Esophagus squamous epithelium (tissue), 4 donors: Measurements from ENCODE around the gene BCL7B.
"Not testable (repeated sequence)": the region's sequence is repeated elsewhere in the genome, so short reads cannot be mapped to it uniquely, and the experiment has no call there.

Source experiments
- CTCF ChIP-seq, 6 experiments: fragments of 450-650 bp in 4 of 6; fragments of 200-600 bp in 2 of 6; sonication (generic) in 2 of 6; IDR thresholded peaks; one replicate each; pipeline ENCODE4 v1.5.1; 2016 to 2019; ENCODE audit warnings: antibody characterized with exemption in 6 of 6, mild to moderate bottlenecking in 4 of 6, moderate library complexity in 4 of 6
- POLR2A ChIP-seq, 4 donors: fragments of 450-650 bp; IDR thresholded peaks; one replicate each; pipeline ENCODE4 v1.6.1; 2017; ENCODE audit warnings: antibody characterized with exemption in 4 of 4, mild to moderate bottlenecking in 4 of 4, moderate library complexity in 3 of 4

DNA sequence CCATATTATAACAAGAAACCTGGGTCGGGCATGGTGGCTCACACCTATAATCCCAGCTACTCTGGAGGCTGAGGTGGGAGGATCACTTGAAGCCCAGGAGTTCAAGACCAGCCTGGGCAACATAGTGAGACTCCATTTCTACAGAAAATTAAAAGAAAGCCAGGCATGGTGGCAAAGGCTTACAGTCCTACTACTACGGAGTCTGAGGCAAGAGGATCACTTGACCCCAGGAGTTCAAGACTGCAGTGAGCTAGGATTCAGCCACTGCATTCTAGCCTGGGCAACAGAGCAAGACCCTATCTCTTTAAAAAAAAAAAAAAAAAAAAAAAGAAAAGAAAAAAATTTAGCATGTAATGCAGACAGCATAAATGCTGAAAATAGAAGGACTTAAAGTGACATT, 19.0 kb downstream of the BCL7B start:
- TF ChIP-seq CTCF, POLR2A (IDR thresholded peaks at IDR 0.05): not testable (repeated sequence)
